ENCODE data around the gene RPP14.
A peak's percentile ranks its signal among the peaks of the same experiment; 100 is the strongest.
"Not testable (repeated sequence)": the region's sequence is repeated elsewhere in the genome, so short reads cannot be mapped to it uniquely, and the experiment has no call there.

The RPP14 gene

DNA sequence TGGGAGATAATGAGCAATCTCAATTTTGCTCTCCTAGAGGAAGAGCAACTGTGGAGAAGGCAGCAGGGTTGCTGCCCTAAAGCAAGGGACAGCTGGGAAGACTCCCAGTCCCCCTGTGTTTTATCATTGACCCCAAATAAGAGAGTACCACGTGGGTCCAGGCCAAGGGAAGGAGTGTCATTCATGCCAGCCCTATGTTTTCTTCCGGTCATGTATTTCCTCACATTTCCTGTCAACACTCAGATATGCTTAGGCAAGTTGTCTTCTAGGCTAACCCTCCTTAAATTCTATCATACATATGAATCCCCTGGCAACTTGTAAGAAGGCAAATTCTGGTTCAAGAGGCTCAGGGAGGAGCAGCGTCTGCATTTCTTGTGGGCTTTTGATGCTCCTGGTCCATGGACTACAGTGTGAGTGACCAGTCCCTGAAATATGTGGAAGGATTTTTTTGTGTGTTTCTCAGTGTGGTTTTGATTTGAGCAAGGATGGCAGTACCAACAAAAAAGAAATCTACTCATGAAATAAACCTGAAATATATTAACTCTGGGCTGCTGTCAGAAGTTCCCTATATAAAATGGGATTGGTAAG, 31.9 kb upstream of the RPP14 start:
- DNase-seq (ENCODE audit: low read depth, low spot score), result peak; percentile 22
- H3K4me3 ChIP-seq (ENCODE audit: low read depth, low read length), result no peak overlapping the region
- in situ Hi-C loops (cut with HindIII; ENCODE audit: low sequenced_read_pairs), result no loop called here
- no peak for TF ChIP-seq CTCF (IDR thresholded peaks at IDR 0.05; ENCODE audit: low read depth, low read length)

DNA sequence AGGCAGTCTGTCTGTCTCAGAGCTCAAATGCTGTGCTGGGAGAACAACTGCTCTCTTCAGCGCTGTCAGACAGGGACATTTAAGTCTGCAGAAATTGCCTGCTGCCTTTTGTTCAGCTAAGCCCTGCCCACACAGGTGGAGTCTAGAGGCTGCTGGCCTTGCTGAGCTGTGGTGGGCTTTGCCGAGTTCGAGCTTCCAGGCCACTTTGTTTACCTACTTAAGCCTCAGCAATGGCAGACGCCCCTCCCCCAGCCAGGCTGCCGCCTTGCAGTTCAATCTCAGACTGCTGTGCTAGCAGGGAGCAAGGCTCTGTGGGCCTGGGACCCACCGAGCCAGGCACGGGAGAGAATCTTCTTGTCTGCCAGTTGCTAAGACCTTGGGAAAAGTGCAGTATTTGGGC, 25.0 kb upstream of the RPP14 start:
- H3K4me3 ChIP-seq (ENCODE audit: low read depth, low read length), result no peak overlapping the region
- no peak for TF ChIP-seq CTCF (IDR thresholded peaks at IDR 0.05; ENCODE audit: low read depth, low read length)
- in situ Hi-C loops (cut with HindIII; ENCODE audit: low sequenced_read_pairs), result no loop called here
- DNase-seq (ENCODE audit: low read depth, low spot score), result no peak

DNA sequence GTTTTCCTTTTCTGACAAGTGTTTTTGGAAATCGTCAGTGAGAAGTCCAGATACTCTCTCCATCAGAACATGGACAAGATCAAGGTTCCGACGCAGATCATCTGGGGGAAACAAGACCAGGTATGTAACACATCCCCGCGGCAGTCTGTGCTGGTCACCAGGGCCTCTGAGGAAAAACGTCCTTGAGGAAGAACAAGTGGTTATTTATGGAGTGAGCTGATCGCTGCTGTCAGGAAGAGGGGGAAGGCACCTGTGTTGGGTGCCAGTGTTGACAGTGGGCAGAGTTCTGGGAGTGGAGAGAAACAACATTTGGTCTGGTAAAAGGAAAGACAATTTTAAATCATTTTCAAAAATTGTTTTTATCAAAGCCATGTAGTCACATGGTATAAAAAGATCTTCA, 20.7 kb upstream of the RPP14 start:
- TF ChIP-seq CTCF (IDR thresholded peaks at IDR 0.05; ENCODE audit: low read depth, low read length), result no peak
- in situ Hi-C loops (cut with HindIII; ENCODE audit: low sequenced_read_pairs), result no loop called here
- H3K4me3 ChIP-seq (ENCODE audit: low read depth, low read length), result no peak overlapping the region

DNA sequence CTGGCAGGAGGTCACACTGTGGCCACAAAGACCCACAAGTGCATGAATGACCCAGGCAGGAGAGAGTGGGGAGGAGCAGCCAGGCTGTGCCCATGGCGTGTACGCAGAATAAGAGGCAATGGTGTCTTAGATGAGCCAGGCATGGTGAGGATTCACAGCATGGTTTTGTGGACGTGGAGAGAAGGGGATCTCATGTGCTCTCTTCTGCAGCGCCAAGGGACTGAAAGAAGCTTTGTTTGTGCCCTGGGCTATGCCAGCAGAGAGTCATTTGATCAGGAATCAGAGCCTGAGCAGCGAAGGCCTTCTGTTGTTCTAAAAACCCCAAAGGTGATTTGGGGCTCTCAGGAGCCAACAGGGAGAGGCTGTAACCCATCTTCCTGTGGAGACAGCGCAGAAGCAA, 18.7 kb upstream of the RPP14 start:
- TF ChIP-seq CTCF (IDR thresholded peaks at IDR 0.05; ENCODE audit: low read depth, low read length), result no peak
- in situ Hi-C loops (cut with HindIII; ENCODE audit: low sequenced_read_pairs), result no loop called here
- DNase-seq (ENCODE audit: low read depth, low spot score), result no peak
- no peak overlapping the region for H3K4me3 ChIP-seq (ENCODE audit: low read depth, low read length)

More for the DNA sequence above, 20.7 kb upstream of the RPP14 start:
- DNase-seq (ENCODE audit: low read depth, low spot score), result no peak

DNA sequence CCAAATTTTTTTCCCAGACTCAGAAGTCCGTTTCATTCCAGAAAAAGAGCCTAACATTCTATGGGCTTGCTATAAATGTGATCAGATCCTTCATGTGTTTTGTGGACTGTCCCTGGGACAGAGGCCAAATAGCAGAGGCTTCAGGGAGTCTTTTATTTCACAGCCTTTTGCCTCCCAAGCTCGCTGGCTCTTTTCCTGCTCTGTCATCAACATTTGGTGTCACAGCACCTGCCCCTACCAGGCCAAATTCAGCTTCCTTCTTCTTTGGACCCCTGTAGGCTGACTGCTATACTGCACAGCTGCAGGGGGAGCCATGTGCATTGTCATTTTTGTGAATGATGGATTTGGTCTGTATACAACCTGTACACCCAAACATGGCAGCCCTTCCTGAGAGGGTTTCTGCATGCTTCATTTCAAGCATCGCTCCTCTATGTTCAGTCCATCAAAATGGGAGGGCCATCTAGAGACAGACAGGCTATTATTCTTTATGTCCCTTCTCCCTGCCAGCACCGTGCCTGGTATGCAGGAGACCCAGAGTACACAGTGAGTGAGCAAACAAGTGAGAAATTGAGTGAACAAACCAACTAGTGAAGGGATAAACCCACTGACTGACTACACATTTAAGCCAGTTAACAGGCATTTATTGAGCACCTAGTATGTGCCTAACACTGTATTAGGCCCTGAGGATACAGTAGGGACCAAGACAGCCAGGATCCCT, 17.9 kb upstream of the RPP14 start:
- no peak for DNase-seq (ENCODE audit: low read depth, low spot score)
- in situ Hi-C loops (cut with HindIII; ENCODE audit: low sequenced_read_pairs), result no loop called here
- H3K4me3 ChIP-seq (ENCODE audit: low read depth, low read length), result no peak overlapping the region
- TF ChIP-seq CTCF (IDR thresholded peaks at IDR 0.05; ENCODE audit: low read depth, low read length), result no peak

- H3K4me3 ChIP-seq (ENCODE audit: low read depth, low read length); in situ Hi-C loops (cut with HindIII; ENCODE audit: low sequenced_read_pairs); DNase-seq (ENCODE audit: low read depth, low spot score): not testable (repeated sequence)
Measured at GRCh38 chr3:58288964-58289613, 17.0 kb upstream of the RPP14 start.

DNA sequence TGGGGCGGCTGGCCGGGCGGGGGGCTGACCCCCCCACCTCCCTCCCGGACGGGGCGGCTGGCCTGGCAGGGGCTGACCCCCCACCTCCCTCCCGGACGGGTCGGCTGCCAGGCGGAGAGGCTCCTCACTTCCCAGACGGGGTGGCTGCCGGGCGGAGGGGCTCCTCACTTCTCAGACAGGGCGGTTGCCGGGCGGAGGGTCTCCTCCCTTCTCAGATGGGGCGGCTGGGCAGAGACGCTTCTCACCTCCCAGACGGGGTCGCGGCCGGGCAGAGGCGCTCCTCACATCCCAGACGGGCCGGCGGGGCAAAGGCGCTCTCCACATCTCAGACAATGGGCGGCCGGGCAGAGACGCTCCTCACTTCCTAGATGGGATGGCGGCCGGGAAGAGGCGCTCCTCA, 15.6 kb upstream of the RPP14 start:
- H3K4me3 ChIP-seq (ENCODE audit: low read depth, low read length); DNase-seq (ENCODE audit: low read depth, low spot score); in situ Hi-C loops (cut with HindIII; ENCODE audit: low sequenced_read_pairs): not testable (repeated sequence)

Data from astrocyte of the spinal cord (primary cell).